ENCODE measurements around the gene NISCH.

DNA sequence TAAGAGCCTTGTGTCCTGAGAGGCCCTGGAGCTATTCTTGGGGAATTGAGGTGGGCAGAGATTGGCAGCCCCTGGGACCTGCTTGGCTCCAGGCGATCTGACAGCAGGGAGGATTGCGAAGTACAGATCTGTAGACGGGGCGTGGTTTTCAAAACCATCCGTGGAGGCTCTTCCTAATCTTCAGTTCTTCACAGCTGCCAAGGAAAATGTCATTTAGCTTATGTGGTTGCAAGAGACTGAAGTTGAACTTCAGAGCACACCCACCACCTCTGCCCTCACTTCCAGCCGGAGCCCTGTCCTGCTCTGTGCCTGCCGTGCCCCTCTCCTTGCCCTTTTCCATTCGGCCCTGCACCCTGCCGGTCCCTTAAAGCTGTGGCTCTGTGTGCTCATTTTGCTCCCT lies 12.9 kb downstream of the NISCH start:
- TF ChIP-seq, protein P1, sequence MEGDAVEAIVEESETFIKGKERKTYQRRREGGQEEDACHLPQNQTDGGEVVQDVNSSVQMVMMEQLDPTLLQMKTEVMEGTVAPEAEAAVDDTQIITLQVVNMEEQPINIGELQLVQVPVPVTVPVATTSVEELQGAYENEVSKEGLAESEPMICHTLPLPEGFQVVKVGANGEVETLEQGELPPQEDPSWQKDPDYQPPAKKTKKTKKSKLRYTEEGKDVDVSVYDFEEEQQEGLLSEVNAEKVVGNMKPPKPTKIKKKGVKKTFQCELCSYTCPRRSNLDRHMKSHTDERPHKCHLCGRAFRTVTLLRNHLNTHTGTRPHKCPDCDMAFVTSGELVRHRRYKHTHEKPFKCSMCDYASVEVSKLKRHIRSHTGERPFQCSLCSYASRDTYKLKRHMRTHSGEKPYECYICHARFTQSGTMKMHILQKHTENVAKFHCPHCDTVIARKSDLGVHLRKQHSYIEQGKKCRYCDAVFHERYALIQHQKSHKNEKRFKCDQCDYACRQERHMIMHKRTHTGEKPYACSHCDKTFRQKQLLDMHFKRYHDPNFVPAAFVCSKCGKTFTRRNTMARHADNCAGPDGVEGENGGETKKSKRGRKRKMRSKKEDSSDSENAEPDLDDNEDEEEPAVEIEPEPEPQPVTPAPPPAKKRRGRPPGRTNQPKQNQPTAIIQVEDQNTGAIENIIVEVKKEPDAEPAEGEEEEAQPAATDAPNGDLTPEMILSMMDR (IDR thresholded peaks at IDR 0.05; ENCODE audit: low read depth, low read length): no peak
- TF ChIP-seq EZH2phosphoT487 (IDR thresholded peaks at IDR 0.05; ENCODE audit: low read depth): no peak

Measured in OCI-LY3 (cell line).